Small intestine (tissue), 7 donors: ENCODE results near the gene DPF1. TPM values are rescaled to one million over a fixed set of nuclear protein-coding genes. Genes with fewer than 3 reads are reported as not detected.
A peak's percentile ranks its signal among the peaks of the same experiment; 100 is the strongest.

Experiments used
- DNase-seq, 2 donors: peaks; one replicate each; pipeline versions ENCODE4 v3.0.0 to v3.0.0-alpha.2; 2013
- FAIRE-seq: peaks from 2 replicates; lab custom pipeline; 2012; peaks lifted over from hg19 to GRCh38; lab: Jason Lieb, UNC
- H3K27ac ChIP-seq, 3 donors: one replicate each; pipeline ENCODE4 v1.5.1; 2013; ENCODE audit warnings: low read length in 2 of 3, mild to moderate bottlenecking in 2 of 3, control low read depth in 1 of 3, inconsistent platforms in 1 of 3, low read depth in 1 of 3, moderate library complexity in 1 of 3
- H3K27me3 ChIP-seq, 3 donors: one replicate each; pipeline ENCODE4 v1.6.1; 2013; ENCODE audit warnings: low read length in 3 of 3, inconsistent platforms in 1 of 3; ENCODE audit not compliant: control insufficient read depth in 3 of 3, insufficient read depth in 3 of 3
- H3K36me3 ChIP-seq, 3 donors: one replicate each; pipeline ENCODE4 v1.6.1; 2013; ENCODE audit warnings: low read length in 3 of 3, inconsistent platforms in 1 of 3, low read depth in 1 of 3, mild to moderate bottlenecking in 1 of 3, moderate library complexity in 1 of 3; ENCODE audit not compliant: control insufficient read depth in 3 of 3, insufficient read depth in 2 of 3
- H3K4me1 ChIP-seq, 3 donors: one replicate each; pipeline ENCODE4 v1.6.1; 2013; ENCODE audit warnings: low read length in 2 of 3, inconsistent platforms in 1 of 3, low read depth in 1 of 3, mild to moderate bottlenecking in 1 of 3, moderate library complexity in 1 of 3; ENCODE audit not compliant: control insufficient read depth in 3 of 3, insufficient read depth in 2 of 3
- H3K4me3 ChIP-seq, 3 donors: one replicate each; pipeline ENCODE4 v1.5.1; 2013; ENCODE audit warnings: low read length in 3 of 3, control low read depth in 1 of 3, inconsistent platforms in 1 of 3, low read depth in 1 of 3, mild to moderate bottlenecking in 1 of 3, moderate library complexity in 1 of 3
- H3K9me3 ChIP-seq, 2 donors: one replicate each; pipeline ENCODE4 v1.6.1; 2013; ENCODE audit warnings: low read depth in 1 of 2, low read length in 1 of 2; ENCODE audit not compliant: control insufficient read depth in 2 of 2, insufficient read depth in 1 of 2
- WGBS, 3 donors: extraction: QIAGEN DNeasy Blood & Tissue Kit; methylation state at CpG; one replicate each; pipeline ENCODE4 v1.1.7; 2013; 5-methylcytosine and 5-hydroxymethylcytosine counted together
- polyA plus RNA-seq, 4 donors: library from polyadenylated mRNA; stranded (reverse) in 3 of 4; unstranded in 1 of 4; fragments of 200-250 nt in 3 of 4; fragments of 120-200 nt in 1 of 4; gene quantifications; one replicate each; pipeline versions ENCODE4 v1.2.1 to v1.2.3, GENCODE V29; 2013
- donor health status: healthy with polysubstance abuse.
- donor health status: control.
- donor health status: control.
- donor health status: Bipolar disorder and iron deficiency.
- donor health status: healthy.

Gene DPF1
- polyA plus RNA-seq, 4 donors: 0.39 to 0.64 TPM; not detected in 2

DNA sequence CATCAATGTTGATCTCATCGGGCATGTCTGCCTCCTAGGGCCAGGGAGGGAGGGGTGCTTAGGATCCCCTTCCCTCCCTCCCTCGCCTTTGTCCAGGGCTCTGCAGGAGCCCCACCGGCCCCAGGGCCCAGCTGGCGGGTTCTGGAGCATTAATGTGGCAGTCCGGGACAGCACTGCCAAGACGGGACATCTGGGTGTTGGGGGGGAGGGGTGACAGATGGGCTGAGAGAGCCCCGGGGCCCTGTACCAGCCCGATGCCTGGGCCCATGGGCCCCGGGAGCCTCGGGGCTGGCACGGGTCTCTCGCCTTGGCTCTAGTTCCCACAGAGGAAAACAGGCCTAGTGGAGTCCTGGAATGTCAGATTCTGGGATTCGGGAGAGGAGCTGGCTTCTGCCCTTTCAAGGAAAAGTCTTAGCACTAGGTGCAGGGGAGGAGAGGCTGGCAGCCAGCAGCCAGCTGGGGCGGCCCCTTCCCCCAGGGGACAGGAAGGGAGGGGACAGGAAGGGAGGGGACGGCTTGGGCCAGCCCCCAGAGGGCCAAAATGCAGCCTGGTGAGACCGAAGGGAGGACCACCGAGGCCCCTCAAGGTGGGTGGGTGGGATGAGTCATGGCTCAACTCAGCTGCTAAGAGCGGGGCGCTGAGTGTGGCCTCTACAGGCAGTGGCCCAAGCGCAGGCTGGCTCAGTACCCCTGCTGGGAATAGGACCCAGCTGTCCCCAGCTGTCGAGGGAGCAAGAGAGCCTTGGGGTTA is 29.1 kb upstream of the DPF1 start:
- FAIRE-seq (no peak), DNase-seq (peak in 1 of 2 donors; percentile 33)
- WGBS, 3 donors: 44 to 80% (median 69%) methylated on average over 18 to 21 of the region's 21 CpGs
- Histone ChIP-seq H3K27ac (peak overlapping the region; percentile 14 to 91 (median 56)), H3K36me3 (peaks cover 0 to 14% (median 0%) of the 10 kb centered on the region in 3 donors), H3K4me1 (peaks cover 1 to 56% (median 2%) of the 10 kb centered on the region in 3 donors), H3K9me3 (peaks cover 0 to 4% of the 10 kb centered on the region in 2 donors), H3K27me3 (peaks cover 0 to 7% (median 0%) of the 10 kb centered on the region in 3 donors), H3K4me3 (no peak overlapping the region)

DNA sequence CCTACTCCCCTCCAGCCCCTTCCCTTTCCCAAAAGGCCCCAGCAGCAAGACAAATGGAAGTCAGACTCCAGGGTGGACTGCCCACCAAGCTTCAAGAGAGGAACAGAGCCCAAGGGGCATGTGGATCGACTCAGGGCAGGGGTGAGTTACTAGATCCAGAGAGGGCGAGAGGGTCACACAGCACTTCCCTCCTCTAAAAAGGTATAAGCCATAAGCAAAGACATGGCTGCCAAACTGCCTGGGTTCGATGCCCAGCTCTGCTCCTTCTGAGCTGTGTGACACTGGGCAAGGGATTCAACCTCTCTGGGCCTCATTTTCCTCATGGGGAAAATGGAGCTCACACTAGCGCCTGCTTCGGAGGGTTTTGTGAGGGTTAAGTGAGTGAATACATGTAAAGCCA is 28.4 kb upstream of the DPF1 start:
- Histone ChIP-seq H3K4me1 (peaks cover 1 to 62% (median 2%) of the 10 kb centered on the region in 3 donors), H3K27ac (peak overlapping the region in 2 of 3 donors; percentile 91), H3K9me3 (peaks cover 0 to 4% of the 10 kb centered on the region in 2 donors), H3K4me3 (no peak overlapping the region), H3K27me3 (peaks cover 0 to 7% (median 0%) of the 10 kb centered on the region in 3 donors), H3K36me3 (peaks cover 0 to 14% (median 0%) of the 10 kb centered on the region in 3 donors)
- 82 to 90% (median 84%) methylated on average over 5 of the region's 5 CpGs for WGBS, 3 donors
- no peak for FAIRE-seq
- no peak for DNase-seq

DNA sequence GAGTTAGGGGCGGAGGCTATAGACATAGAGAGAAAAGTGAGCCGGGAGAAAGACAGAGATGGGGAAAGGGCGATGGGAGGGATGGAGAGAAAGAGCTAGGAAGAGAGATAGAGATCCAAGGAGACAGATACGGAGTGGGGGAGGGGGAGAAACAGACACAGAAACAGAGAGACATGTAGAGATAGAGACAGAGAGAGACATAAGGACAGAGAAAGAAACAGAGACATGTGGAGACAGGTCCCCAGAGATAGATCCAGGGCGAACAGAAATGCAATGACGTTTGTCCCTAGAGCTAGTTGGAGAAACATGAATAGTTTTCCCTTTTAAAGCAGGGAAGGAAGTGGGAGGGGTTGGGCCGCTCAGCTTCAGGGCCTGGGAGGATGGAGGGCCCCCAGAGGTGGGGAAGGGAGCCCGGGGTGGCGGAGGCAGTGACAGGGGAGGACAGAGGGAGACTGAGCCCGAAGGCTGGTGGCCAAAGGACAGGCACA is 27.6 kb upstream of the DPF1 start:
- peak; percentile 28 to 60 for DNase-seq
- peaks cover 0 to 4% of the 10 kb centered on the region in 2 donors for H3K9me3 ChIP-seq

DNA sequence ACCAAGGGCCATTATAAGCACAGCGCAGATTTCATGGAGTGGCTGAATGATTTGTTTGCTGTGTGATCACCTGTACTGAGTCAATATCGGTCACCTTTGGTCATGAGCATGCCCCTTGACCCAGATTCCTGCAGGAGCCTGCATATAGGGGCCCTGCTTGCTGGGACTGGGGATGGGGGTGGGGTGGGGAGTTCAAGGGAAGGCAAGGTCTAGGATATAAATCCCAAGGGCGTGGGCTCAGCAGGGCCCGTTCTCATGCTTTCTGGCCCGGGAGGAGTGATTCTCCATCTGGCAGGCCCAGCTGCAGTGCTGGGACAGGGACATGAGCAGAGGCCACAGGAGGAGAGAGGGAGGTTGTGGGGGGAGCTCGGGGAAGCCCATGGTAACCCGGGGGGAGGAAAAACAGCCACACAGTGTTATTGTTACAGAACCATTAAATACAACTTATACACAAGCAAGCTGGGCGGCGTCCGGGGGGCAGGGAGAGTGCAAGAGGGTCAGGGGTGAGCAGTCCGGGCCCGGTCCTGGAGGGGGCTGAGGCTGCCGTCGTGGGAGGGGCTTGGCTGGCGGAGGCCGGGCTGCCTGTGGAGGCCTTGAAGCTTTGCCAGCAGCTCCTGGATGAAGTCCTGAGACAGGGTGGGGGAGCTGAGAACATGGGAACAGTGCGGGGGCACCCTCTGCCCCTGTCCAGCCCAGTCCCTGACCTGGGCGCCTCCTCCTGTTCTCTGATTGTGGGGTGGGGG is 27.0 kb upstream of the DPF1 start:
- FAIRE-seq (no peak), DNase-seq (peak; percentile 92)
- 14 to 27% (median 21%) methylated on average over 17 to 18 of the region's 18 CpGs for WGBS, 3 donors
- Histone ChIP-seq H3K27ac (peak overlapping the region; percentile 56 to 91 (median 91)), H3K4me1 (peaks cover 1 to 62% (median 2%) of the 10 kb centered on the region in 3 donors), H3K9me3 (peaks cover 0 to 4% of the 10 kb centered on the region in 2 donors), H3K36me3 (peaks cover 0 to 14% (median 0%) of the 10 kb centered on the region in 3 donors), H3K27me3 (peaks cover 0 to 2% (median 0%) of the 10 kb centered on the region in 3 donors), H3K4me3 (peak overlapping the region in 1 of 3 donors; percentile 12)

More for the DNA sequence above, 27.6 kb upstream of the DPF1 start:
- H3K4me3 ChIP-seq: peak overlapping the region in 2 of 3 donors; percentile 12 to 21
- H3K27me3 ChIP-seq: peaks cover 0 to 7% (median 0%) of the 10 kb centered on the region in 3 donors
- peak overlapping the region; percentile 56 to 91 (median 91) for H3K27ac ChIP-seq
- H3K36me3 ChIP-seq: peaks cover 0 to 14% (median 0%) of the 10 kb centered on the region in 3 donors
- H3K4me1 ChIP-seq: peaks cover 1 to 62% (median 2%) of the 10 kb centered on the region in 3 donors
- no peak for FAIRE-seq
- WGBS, 3 donors: 21 to 26% (median 21%) methylated on average over 10 of the region's 10 CpGs

DNA sequence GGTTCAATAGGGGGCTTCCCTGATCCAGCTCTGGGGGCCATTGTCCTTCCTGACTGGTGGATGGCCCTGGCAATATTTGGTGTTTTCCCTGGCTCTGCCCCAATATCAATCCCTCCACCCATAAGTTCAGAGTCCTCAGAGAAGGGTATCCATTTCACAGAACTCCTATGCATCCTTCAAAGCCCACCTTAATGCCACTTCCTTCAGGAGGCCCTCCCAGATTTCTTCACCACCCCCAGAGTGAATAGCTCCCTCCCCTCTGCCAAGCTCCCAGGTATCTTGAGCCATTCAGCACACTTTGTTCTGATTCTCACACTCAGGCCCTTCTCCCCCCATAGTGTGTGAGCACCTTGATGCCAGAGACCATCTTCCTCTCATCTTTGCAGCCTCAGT is 26.4 kb upstream of the DPF1 start:
- Histone ChIP-seq H3K9me3 (peaks cover 0 to 4% of the 10 kb centered on the region in 2 donors), H3K36me3 (peaks cover 0 to 14% (median 0%) of the 10 kb centered on the region in 3 donors), H3K27ac (peak overlapping the region; percentile 2 to 91 (median 91)), H3K4me3 (no peak overlapping the region), H3K4me1 (peaks cover 1 to 58% (median 2%) of the 10 kb centered on the region in 3 donors), H3K27me3 (no peaks in the 10 kb centered on the region)
- no peak for DNase-seq
- no peak for FAIRE-seq

DNA sequence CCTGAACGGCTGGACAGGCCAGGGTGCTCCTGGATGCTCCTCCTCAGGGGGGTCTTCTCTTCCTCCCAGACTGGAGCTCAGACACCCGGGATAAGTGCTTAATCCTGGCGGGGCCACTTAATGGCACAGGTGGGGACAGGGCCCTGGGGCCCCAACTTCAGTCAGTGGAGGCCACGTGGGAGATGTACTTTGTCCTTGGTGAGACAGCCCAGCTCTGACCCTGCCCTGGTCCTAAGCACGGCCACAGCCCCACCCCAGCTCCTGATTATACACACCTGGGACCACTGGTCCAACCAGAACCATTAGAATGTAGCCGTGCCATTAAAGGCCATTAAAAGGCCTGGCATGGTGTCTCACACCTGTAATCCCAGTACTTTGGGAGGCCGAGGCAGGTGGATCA is 24.4 kb upstream of the DPF1 start:
- H3K27me3 ChIP-seq: no peaks in the 10 kb centered on the region
- no peak overlapping the region for H3K4me3 ChIP-seq
- peaks cover 0 to 4% of the 10 kb centered on the region in 2 donors for H3K9me3 ChIP-seq
- H3K36me3 ChIP-seq: peaks cover 0 to 10% (median 0%) of the 10 kb centered on the region in 3 donors
- DNase-seq: peak; percentile 69 to 80
- H3K27ac ChIP-seq: peak overlapping the region in 2 of 3 donors; percentile 12 to 43
- 31 to 68% (median 47%) methylated on average over 7 of the region's 7 CpGs for WGBS, 3 donors
- no peak for FAIRE-seq
- H3K4me1 ChIP-seq: peaks cover 1 to 58% (median 2%) of the 10 kb centered on the region in 3 donors

DNA sequence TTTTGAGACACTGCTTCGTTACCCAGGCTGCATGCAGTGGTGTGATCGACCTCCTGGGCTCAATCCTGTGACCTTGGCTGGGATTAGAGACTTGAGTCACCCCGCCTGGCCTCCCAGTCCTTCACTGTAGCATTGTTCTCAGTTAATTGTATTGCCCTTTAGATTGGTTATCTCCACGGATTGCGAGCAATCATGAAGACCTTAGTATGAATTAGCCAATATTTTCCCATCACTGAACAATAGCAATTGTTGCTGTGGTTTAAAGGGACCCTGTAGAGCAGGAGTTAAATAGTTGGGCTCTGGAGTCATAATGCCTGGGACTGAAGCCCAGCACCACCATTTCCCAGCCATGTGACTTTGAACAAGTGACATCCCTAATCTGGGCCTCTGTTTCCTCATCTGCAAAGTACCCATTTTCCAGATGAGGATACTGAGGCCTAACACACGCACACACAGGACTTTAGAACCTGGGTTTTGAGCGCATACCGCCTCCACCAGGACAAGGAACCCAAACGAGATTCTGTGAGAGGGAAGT is 23.8 kb upstream of the DPF1 start:
- Histone ChIP-seq H3K9me3 (peaks cover 0 to 4% of the 10 kb centered on the region in 2 donors), H3K4me1 (peaks cover 1 to 51% (median 2%) of the 10 kb centered on the region in 3 donors), H3K27me3 (no peaks in the 10 kb centered on the region), H3K27ac (peak overlapping the region; percentile 12 to 43 (median 15)), H3K36me3 (peaks cover 0 to 10% (median 0%) of the 10 kb centered on the region in 3 donors), H3K4me3 (no peak overlapping the region)
- DNase-seq (peak; percentile 45 to 62), FAIRE-seq (no peak)
- WGBS, 3 donors: 40 to 60% (median 50%) methylated on average over 9 of the region's 9 CpGs

DNA sequence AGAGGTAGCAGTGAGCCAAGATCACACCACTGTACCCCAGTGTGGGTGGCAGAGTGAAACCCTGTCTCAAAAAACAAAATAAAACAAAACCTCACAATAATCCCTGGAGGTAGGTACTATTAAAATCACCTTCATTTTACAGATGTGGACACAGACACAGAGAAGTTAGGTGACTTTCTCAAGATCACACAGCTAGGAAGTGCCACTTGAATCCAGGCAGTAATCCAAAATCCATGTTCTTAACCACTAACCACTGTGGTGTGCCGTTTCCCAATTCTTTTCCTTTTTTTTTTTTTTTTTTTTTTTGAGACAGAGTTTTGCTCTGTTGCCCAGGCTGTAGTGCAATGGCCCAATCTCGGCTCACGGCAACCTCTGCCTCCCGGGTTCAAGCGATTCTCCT is 23.1 kb upstream of the DPF1 start:
- Histone ChIP-seq H3K9me3 (peaks cover 0 to 4% of the 10 kb centered on the region in 2 donors), H3K27me3 (no peaks in the 10 kb centered on the region), H3K36me3 (peaks cover 0 to 4% (median 0%) of the 10 kb centered on the region in 3 donors), H3K4me3 (no peak overlapping the region), H3K27ac (no peak overlapping the region), H3K4me1 (peaks cover 1 to 46% (median 2%) of the 10 kb centered on the region in 3 donors)
- WGBS, 3 donors: 58 to 79% (median 71%) methylated on average over 4 to 5 of the region's 5 CpGs
- DNase-seq (no peak), FAIRE-seq (no peak)
